Mucosa of rectum (tissue), 2 donors: ENCODE measurements around the gene SIL1.

Source experiments
- H3K27ac ChIP-seq, 2 donors: one replicate each; pipeline ENCODE4 v1.7.0; 2013; ENCODE audit warnings: inconsistent platforms in 2 of 2, low read depth in 2 of 2, low read length in 2 of 2
- H3K27me3 ChIP-seq, 2 donors: one replicate each; pipeline ENCODE4 v1.7.0; 2013; ENCODE audit warnings: low read length in 2 of 2; ENCODE audit not compliant: control insufficient read depth in 2 of 2, insufficient read depth in 2 of 2
- H3K36me3 ChIP-seq, 2 donors: one replicate each; pipeline ENCODE4 v1.7.0; 2013; ENCODE audit warnings: low read length in 2 of 2; ENCODE audit not compliant: control insufficient read depth in 2 of 2, insufficient read depth in 2 of 2
- H3K4me1 ChIP-seq, 2 donors: one replicate each; pipeline ENCODE4 v1.7.0; 2013; ENCODE audit warnings: low read length in 2 of 2, mild to moderate bottlenecking in 1 of 2; ENCODE audit not compliant: control insufficient read depth in 2 of 2, insufficient read depth in 2 of 2
- H3K4me3 ChIP-seq, 2 donors: one replicate each; pipeline ENCODE4 v1.7.0; 2013; ENCODE audit warnings: low read length in 2 of 2
- H3K9ac ChIP-seq, 2 donors: one replicate each; pipeline ENCODE4 v1.7.0; 2013; ENCODE audit warnings: low read length in 2 of 2, low read depth in 1 of 2, mild to moderate bottlenecking in 1 of 2
- H3K9me3 ChIP-seq, 2 donors: one replicate each; pipeline ENCODE4 v1.7.0; 2013; ENCODE audit warnings: low read length in 2 of 2; ENCODE audit not compliant: control insufficient read depth in 2 of 2
- donor health status: healthy.
- donor health status: Normal muscosa, but diverticular disease.

Gene SIL1

DNA sequence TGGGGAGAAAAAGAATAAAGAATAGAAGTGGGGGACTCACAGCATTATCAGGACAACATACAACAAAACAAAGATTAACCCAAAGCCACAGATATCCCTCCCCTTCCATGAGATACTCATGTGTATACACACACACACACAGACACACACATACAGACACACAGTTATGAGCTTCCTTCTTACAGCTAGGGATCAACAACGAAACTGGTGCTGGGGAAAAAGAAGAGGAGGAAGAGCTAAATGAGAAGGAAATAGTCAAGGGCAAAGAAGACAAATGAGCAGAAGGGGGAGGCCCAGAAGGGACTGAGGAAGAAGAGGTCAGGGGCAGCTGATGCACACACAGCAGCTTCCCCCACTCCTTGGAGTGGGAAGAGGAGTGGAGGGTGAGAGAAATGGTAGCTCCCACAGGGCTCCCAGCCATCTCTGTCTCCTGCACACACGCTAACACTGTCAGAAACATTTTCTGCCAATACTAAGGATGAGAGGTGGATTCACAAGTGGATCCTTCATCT lies 66.2 kb downstream of the SIL1 start:
- Histone ChIP-seq H3K27me3 (no peaks in the 10 kb centered on the region), H3K4me1 (peaks cover 0 to 5% of the 10 kb centered on the region in 2 donors), H3K36me3 (peaks cover 0 to 9% of the 10 kb centered on the region in 2 donors), H3K27ac (peak overlapping the region; percentile 59), H3K9me3 (no peaks in the 10 kb centered on the region), H3K9ac (peak overlapping the region in 1 of 2 donors; percentile 5), H3K4me3 (no peak overlapping the region)

DNA sequence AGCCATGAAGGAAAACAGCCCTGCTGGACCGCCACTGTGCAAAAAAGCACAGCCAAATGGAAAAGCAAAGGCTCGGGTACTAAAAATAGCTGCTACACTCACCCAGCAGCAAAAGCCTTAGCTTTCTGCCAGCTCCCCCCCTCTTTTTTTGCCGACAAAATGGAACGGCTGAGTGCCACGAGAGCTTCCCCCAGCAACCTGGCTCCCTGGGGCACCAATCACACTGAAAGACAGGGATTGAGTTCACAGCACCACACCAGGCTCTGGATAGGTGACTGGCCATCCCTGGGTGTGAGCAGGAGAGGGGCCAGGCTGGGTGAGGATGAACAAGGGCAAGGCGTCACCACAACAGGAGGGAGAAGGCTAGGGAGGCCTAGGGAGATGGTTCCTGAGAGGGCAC lies 66.7 kb downstream of the SIL1 start:
- Histone ChIP-seq H3K4me3 (no peak overlapping the region), H3K9ac (no peak overlapping the region), H3K9me3 (no peaks in the 10 kb centered on the region), H3K27me3 (no peaks in the 10 kb centered on the region), H3K36me3 (peaks cover 0 to 13% of the 10 kb centered on the region in 2 donors), H3K27ac (peak overlapping the region; percentile 59), H3K4me1 (peaks cover 0 to 5% of the 10 kb centered on the region in 2 donors)

DNA sequence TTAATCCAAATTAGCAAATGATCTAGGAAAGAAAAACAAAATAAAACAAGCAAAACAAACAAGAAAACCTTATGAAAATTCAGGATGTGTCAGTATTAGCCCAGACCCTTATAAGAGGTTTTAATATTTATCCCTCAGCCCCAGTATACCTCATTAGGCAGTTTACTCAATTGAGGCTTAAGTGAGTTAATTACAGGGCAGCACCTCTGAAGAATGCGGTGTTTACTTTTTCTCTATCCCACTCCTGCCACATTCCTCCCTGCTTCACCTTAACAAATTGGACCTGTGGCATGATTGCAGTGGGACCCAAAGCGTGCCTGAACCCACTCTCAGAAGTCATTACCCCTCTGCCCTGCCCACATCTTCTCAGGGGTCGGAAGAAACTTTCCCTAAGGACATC lies 67.1 kb downstream of the SIL1 start:
- H3K36me3 ChIP-seq, result peaks cover 0 to 12% of the 10 kb centered on the region in 2 donors
- H3K9ac ChIP-seq, result no peak overlapping the region
- H3K27me3 ChIP-seq, result no peaks in the 10 kb centered on the region
- no peak overlapping the region for H3K4me3 ChIP-seq
- peaks cover 0 to 5% of the 10 kb centered on the region in 2 donors for H3K4me1 ChIP-seq
- no peaks in the 10 kb centered on the region for H3K9me3 ChIP-seq
- peak overlapping the region; percentile 10 to 59 for H3K27ac ChIP-seq

DNA sequence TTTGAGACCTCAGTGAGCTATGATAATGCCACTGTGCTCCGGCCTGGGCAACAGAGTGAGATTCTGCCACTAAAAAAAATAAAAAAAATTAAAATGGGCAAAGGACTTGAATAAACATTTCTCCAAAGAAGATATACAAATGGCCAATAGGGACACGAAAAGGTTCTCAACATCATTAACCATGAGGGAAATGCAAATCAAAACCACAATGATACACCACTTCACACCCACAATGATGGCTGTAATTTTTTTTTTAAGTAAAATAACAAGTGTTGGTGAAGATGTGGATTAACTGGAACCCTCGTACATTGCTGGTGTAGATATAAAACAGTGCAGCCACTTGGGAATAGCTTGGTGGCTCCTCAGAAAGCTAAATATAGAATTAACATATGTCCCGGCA lies 68.0 kb downstream of the SIL1 start:
- Histone ChIP-seq H3K27me3 (no peaks in the 10 kb centered on the region), H3K9ac (no peak overlapping the region), H3K36me3 (peaks cover 4 to 16% of the 10 kb centered on the region in 2 donors), H3K27ac (no peak overlapping the region), H3K4me1 (peaks cover 0 to 5% of the 10 kb centered on the region in 2 donors), H3K4me3 (no peak overlapping the region), H3K9me3 (no peaks in the 10 kb centered on the region)

DNA sequence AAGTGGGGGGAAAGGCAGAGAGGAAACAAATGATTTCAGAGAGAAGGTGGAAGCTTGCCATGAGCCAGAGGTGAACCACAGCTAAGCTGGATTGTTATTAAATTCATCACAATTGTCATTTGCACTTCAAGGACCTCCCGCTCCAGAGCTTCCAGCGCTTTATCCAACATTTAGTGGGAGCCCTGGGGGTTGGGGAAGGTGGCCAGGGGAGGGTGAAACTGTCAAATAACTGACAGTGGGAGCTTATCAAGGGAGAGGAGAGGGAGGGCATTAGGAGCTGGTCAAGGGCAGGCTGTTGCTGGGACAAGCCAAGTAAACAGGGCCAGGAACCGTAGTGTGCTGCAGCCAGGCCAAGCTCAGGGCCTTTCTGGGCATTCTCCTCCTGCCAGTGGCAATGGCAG lies 71.5 kb downstream of the SIL1 start:
- H3K27ac ChIP-seq, result no peak overlapping the region

DNA sequence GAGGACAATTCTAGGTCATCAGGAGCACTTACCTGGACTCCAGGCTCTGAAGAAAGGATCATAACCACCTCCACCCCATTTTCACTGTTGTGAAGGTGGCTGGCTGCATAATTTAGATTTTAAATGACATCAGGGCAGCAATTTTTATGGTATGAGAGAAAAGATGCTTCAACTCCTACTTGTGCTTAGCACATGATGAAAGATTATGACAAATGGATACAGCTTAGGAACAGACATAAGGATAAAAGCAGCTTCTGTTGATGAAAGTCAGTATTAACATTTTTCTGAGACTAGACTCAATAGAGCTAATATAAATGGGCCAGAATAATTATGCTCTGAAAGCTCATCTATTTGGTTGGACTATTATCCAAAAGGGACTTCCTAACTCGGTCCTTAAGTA lies 72.2 kb downstream of the SIL1 start:
- Histone ChIP-seq H3K9me3 (no peaks in the 10 kb centered on the region), H3K4me1 (no peaks in the 10 kb centered on the region)

More for the DNA sequence above, 71.5 kb downstream of the SIL1 start:
- peaks cover 0 to 3% of the 10 kb centered on the region in 2 donors for H3K4me1 ChIP-seq
- H3K9ac ChIP-seq, result no peak overlapping the region
- H3K9me3 ChIP-seq, result no peaks in the 10 kb centered on the region
- H3K27me3 ChIP-seq, result no peaks in the 10 kb centered on the region
- peaks cover 4 to 21% of the 10 kb centered on the region in 2 donors for H3K36me3 ChIP-seq
- no peak overlapping the region for H3K4me3 ChIP-seq

DNA sequence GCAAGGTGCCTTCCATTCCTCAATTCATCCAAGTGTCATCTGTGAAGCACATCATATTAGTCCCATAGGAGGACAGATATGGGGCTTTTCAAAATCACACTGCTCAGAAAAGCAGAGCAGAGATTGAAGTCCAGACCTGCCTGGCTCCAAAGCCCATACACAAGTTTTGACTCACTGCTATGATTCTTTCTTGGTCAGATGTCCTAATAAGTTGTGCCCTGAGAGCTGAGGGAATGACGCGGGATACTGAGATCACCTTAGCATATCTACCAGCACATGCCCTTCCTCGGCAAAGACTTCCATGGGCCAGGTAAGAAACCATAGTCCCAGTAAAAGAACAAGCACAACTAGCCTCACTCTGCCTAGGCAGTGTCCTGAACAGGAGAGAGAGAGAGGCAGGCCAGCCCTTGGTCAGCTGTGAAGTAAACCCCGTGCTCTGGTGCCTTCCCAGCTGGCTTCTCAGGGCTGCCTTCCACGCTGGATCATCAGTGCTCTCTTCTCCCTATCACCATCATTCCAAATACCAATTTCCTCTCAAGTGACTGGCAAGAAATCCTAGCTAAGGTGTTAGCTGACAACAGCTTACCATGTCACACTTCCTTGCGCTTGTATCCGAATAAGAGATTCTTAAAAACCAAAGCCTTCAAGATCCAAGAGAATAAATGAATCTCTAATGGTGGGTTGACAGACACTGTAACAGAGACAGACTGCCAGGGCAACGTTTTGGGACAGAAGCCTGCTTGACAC lies 73.2 kb downstream of the SIL1 start:
- Histone ChIP-seq H3K36me3 (peaks cover 17 to 30% of the 10 kb centered on the region in 2 donors), H3K4me1 (no peaks in the 10 kb centered on the region), H3K27me3 (no peaks in the 10 kb centered on the region), H3K9ac (no peak overlapping the region), H3K27ac (no peak overlapping the region), H3K4me3 (no peak overlapping the region), H3K9me3 (no peaks in the 10 kb centered on the region)

More for the DNA sequence above, 72.2 kb downstream of the SIL1 start:
- Histone ChIP-seq H3K9ac (no peak overlapping the region), H3K4me3 (no peak overlapping the region), H3K36me3 (peaks cover 6 to 21% of the 10 kb centered on the region in 2 donors), H3K27me3 (no peaks in the 10 kb centered on the region), H3K27ac (no peak overlapping the region)

DNA sequence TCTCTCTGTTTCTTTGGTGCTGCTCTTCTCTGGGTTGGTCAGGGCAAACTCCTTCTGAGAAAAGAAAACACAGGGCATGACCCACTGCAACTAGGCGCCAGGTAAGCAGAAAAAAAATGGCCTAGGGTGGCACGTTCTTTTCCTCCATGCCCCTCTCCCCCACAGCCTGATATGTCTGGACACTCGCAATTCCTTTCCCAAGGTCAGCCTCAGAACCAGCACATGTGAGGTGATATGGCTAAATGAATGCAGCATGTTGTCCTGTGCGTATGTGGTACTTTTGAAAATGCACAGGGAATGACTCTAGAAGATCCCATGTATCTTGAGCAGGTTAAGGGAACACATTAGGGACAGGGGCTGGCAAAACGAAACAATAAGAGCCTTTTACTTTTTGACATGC lies 77.0 kb downstream of the SIL1 start:
- Histone ChIP-seq H3K9me3 (no peaks in the 10 kb centered on the region), H3K27ac (no peak overlapping the region), H3K36me3 (peaks cover 21 to 43% of the 10 kb centered on the region in 2 donors), H3K9ac (no peak overlapping the region), H3K4me1 (no peaks in the 10 kb centered on the region), H3K27me3 (no peaks in the 10 kb centered on the region), H3K4me3 (no peak overlapping the region)

DNA sequence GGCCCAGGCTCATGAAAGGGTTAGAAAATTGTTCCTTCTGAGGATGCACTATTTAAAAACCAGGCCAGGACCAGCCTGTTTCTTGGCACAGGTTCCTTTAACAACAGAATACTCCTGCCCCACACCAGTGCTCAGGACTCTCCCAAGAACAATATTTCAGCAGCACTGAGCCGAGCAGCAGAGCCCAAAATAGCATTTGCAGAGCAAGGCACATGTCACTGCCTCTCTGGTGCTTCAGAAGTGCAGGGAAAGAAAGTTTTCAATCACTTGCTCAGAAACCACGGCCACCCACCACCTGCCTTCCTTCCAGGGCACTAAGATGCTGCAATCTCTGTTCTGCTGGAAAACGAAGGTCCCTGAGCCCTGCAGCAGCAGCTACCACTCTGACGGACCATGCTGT lies 77.6 kb downstream of the SIL1 start:
- Histone ChIP-seq H3K4me1 (no peaks in the 10 kb centered on the region), H3K4me3 (no peak overlapping the region), H3K9me3 (no peaks in the 10 kb centered on the region), H3K27me3 (no peaks in the 10 kb centered on the region), H3K27ac (no peak overlapping the region), H3K36me3 (peaks cover 18 to 39% of the 10 kb centered on the region in 2 donors), H3K9ac (no peak overlapping the region)

DNA sequence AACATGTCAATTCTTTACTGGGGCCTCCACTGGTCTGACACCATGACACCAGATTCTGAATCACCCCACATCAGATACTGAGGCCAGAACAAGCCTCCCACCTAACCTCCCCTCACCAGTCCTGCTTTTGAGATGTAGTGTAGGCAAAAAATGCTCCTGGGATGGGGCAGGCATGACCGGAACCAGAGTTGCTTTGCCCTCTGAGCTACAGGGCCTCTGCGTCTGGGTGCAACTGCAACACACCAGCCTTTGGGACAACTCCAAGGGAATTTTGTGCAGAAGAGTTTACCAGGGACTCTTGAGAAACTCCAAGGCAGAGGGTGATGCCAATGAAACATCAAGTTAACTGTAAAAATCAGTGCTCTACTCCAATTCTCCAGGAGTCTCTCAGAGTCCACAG lies 79.4 kb downstream of the SIL1 start:
- no peaks in the 10 kb centered on the region for H3K4me1 ChIP-seq
- H3K9ac ChIP-seq, result no peak overlapping the region
- no peaks in the 10 kb centered on the region for H3K27me3 ChIP-seq
- H3K4me3 ChIP-seq, result no peak overlapping the region
- peaks cover 18 to 39% of the 10 kb centered on the region in 2 donors for H3K36me3 ChIP-seq
- no peaks in the 10 kb centered on the region for H3K9me3 ChIP-seq
- no peak overlapping the region for H3K27ac ChIP-seq
